Suprapubic skin (tissue), 3 donors: ENCODE data around the gene CHST8.

Experiments
- POLR2AphosphoS5 ChIP-seq, 3 donors: sonication (generic); formaldehyde crosslinking; IDR thresholded peaks; one replicate each; pipeline ENCODE4 v1.6.1; 2017; ENCODE audit warnings: antibody characterized with exemption in 3 of 3
- TF ChIP-seq, protein P1 (sequence below), 2 donors: fragments of 200-600 bp in 1 of 2; fragments of 450-650 bp in 1 of 2; sonication (generic) in 1 of 2; IDR thresholded peaks; one replicate each; pipeline ENCODE4 v1.5.1; 2016 to 2019; ENCODE audit warnings: antibody characterized with exemption in 2 of 2, mild to moderate bottlenecking in 1 of 2, moderate library complexity in 1 of 2

DNA sequence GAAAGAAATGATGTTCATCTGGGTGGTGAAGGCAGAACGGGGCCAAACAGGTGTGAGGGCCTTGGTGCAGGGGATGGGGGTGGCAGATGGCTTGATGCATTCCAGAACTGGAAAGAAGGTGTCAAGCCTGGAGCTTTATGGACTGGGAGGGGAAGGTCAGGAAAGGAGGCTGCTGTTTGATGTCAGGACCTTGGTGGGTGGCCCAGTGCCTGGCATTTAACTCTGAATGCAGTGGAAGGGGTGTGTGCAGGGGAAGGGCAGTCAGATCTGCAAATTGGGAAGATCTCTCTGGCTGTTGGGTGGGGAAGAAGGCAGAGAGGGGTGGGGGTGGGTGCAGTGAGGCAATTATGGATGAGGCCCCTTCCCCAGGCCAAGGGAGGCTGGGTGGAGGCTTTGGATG, 186.6 kb downstream of the CHST8 start:
- TF ChIP-seq, protein P1, sequence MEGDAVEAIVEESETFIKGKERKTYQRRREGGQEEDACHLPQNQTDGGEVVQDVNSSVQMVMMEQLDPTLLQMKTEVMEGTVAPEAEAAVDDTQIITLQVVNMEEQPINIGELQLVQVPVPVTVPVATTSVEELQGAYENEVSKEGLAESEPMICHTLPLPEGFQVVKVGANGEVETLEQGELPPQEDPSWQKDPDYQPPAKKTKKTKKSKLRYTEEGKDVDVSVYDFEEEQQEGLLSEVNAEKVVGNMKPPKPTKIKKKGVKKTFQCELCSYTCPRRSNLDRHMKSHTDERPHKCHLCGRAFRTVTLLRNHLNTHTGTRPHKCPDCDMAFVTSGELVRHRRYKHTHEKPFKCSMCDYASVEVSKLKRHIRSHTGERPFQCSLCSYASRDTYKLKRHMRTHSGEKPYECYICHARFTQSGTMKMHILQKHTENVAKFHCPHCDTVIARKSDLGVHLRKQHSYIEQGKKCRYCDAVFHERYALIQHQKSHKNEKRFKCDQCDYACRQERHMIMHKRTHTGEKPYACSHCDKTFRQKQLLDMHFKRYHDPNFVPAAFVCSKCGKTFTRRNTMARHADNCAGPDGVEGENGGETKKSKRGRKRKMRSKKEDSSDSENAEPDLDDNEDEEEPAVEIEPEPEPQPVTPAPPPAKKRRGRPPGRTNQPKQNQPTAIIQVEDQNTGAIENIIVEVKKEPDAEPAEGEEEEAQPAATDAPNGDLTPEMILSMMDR (IDR thresholded peaks at IDR 0.05), result no peak
- TF ChIP-seq POLR2AphosphoS5 (IDR thresholded peaks at IDR 0.05), result no peak
